Heart left ventricle (tissue), 16 donors: Measurements from ENCODE around the gene C5. TPM values are rescaled to one million over a fixed set of nuclear protein-coding genes. Genes with fewer than 3 reads are reported as not detected.

Source experiments
- ATAC-seq, 4 donors: fragments of 200-7000 bp; cut with Tn5 transposase; one replicate each; pipeline ENCODE4 v1.9.1; 2020 to 2022; ENCODE audit warnings: moderate library complexity in 4 of 4, mild to moderate bottlenecking in 3 of 4, moderate number of reproducible peaks in 1 of 4
- DNase-seq, 5 donors: peaks; one replicate each; pipeline ENCODE4 v3.0.0-alpha.2; 2020
- H3K27ac ChIP-seq, 12 donors: fragments of 200-600 bp; sonication (generic) in 4 of 12; one replicate each; pipeline versions ENCODE4 v1.5.0 to v1.8.0; 2016 to 2022; ENCODE audit warnings: mild to moderate bottlenecking in 2 of 12
- H3K27me3 ChIP-seq, 9 donors: fragments of 200-600 bp; sonication (generic) in 2 of 9; one replicate each; pipeline versions ENCODE4 v1.5.1 to v1.8.0; 2016 to 2022; ENCODE audit warnings: mild to moderate bottlenecking in 3 of 9
- H3K36me3 ChIP-seq, 9 donors: fragments of 200-600 bp; sonication (generic) in 2 of 9; one replicate each; pipeline versions ENCODE4 v1.5.0 to v1.8.0; 2018 to 2022; ENCODE audit warnings: mild to moderate bottlenecking in 2 of 9
- H3K4me1 ChIP-seq, 12 donors: fragments of 200-600 bp; sonication (generic) in 4 of 12; one replicate each; pipeline versions ENCODE4 v1.5.0 to v1.8.0; 2016 to 2022; ENCODE audit warnings: mild to moderate bottlenecking in 3 of 12
- H3K4me3 ChIP-seq, 12 donors: fragments of 200-600 bp; sonication (generic) in 4 of 12; one replicate each; pipeline versions ENCODE4 v1.5.0 to v1.8.0; 2017 to 2022; ENCODE audit warnings: mild to moderate bottlenecking in 9 of 12, moderate library complexity in 4 of 12
- H3K9me3 ChIP-seq, 12 donors: fragments of 200-600 bp; sonication (generic) in 4 of 12; one replicate each; pipeline versions ENCODE4 v1.5.0 to v1.8.0; 2016 to 2022; ENCODE audit warnings: mild to moderate bottlenecking in 1 of 12
- POLR2A ChIP-seq, 2 donors: fragments of 450-650 bp; IDR thresholded peaks; one replicate each; pipeline ENCODE4 v1.6.1; 2017; ENCODE audit warnings: antibody characterized with exemption in 2 of 2, mild to moderate bottlenecking in 2 of 2, moderate library complexity in 2 of 2
- WGBS, 4 donors: extraction: QIAGEN DNeasy Blood & Tissue Kit in 2 of 4; methylation state at CpG; one replicate each; pipeline versions ENCODE4 v1.1.5 to v1.1.7; 2013 to 2018; 5-methylcytosine and 5-hydroxymethylcytosine counted together
- intact Hi-C, 10 donors: fragments of 100-400 bp; cut with DNase I; formaldehyde crosslinking; loops; one replicate each; pipeline versions ENCODE4 v1.11.1 to v1.14.2; 2022
- polyA plus RNA-seq, 2 donors: library from polyadenylated mRNA; stranded (reverse); fragments of 200-250 nt; gene quantifications; one replicate each; pipeline ENCODE4 v1.2.3, GENCODE V29; 2013
- total RNA-seq, 9 donors: library from RNA; depleted of rRNA in 2 of 9; stranded (reverse); fragments of >200 nt in 2 of 9; fragmentation: NEBNext Ultra II Directional in 3 of 9; extraction: Animal tissue kit (Norgen Biotek cat#: 25700) in 3 of 9; gene quantifications; one replicate each; pipeline versions ENCODE4 v1.1.0 to v1.2.4, GENCODE V29; 2016 to 2023
- TF ChIP-seq, protein P1 (sequence below), 12 donors: fragments of 200-600 bp; sonication (generic) in 4 of 12; IDR thresholded peaks; one replicate each; pipeline versions ENCODE4 v1.5.0 to v1.8.0; 2018 to 2022; ENCODE audit warnings: antibody characterized with exemption in 12 of 12, mild to moderate bottlenecking in 5 of 12
- donor health status: ischemic (EF 13 %, LVEDD 7.1; RV severe dilation, severe dysfunction).
- donor health status: healthy with polysubstance abuse.
- donor health status: DM: no; HTN: yes; CAD: no.
- donor health status: DM: no; HTN: no; CAD: no.
- donor health status: ischemic (EF 25% LVEDD 6.9; RV normal size, moderate dysfunction).
- donor health status: ischemic (EF 25% LVEDD 5.7; RV mildly dilated, moderate dysfunction).
- donor health status: healthy.
- donor health status: DM: yes; HTN: yes; CAD: no.
- donor health status: ischemic (EF 35%, LVEDD 5.7; RV mildly dilated, moderate dysfunction).
- donor health status: nonischemic (EF 11% LVEDD 7.7; RV severe dilation, severe dysfunction).
- donor health status: DM: yes; HTN: yes; CAD: no.
- donor health status: PGD.
- donor health status: ischemic (EF 29% LVEDD 5.4; RV normal size, mild dysfunction).
- donor health status: nonischemic (EF 23%, LVEDD 6.1; RV moderate dilation, normal function).

C5 gene
- total and polyA plus RNA-seq, 11 donors, result 0.32 to 1.8 (median 0.54) TPM

DNA sequence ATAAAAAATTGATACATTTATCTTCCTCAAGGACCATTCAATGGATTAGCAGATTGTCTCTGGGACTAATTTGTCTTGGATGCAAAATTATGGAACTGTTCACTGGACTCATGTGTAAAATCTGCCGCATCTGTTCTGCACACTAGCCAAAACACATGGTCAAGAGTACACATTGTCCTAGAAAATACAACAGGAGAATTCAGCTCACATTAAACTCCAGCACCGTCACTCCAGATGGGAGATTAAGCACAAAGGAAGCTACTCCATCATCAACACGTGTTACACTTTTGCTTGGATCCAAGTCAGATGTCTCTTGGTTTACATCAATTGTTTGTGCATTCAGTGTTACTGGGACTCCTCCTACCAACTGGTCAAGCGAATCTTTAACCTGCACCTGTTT lies 28.8 kb downstream of the C5 start:
- intact Hi-C loops, result no loop called here
- H3K4me3 ChIP-seq, result no peak overlapping the region
- no peak for TF ChIP-seq POLR2A (IDR thresholded peaks at IDR 0.05)
- TF ChIP-seq, protein P1, sequence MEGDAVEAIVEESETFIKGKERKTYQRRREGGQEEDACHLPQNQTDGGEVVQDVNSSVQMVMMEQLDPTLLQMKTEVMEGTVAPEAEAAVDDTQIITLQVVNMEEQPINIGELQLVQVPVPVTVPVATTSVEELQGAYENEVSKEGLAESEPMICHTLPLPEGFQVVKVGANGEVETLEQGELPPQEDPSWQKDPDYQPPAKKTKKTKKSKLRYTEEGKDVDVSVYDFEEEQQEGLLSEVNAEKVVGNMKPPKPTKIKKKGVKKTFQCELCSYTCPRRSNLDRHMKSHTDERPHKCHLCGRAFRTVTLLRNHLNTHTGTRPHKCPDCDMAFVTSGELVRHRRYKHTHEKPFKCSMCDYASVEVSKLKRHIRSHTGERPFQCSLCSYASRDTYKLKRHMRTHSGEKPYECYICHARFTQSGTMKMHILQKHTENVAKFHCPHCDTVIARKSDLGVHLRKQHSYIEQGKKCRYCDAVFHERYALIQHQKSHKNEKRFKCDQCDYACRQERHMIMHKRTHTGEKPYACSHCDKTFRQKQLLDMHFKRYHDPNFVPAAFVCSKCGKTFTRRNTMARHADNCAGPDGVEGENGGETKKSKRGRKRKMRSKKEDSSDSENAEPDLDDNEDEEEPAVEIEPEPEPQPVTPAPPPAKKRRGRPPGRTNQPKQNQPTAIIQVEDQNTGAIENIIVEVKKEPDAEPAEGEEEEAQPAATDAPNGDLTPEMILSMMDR (IDR thresholded peaks at IDR 0.05), result no peak
- no peaks in the 10 kb centered on the region for H3K4me1 ChIP-seq
- WGBS, 4 donors, result 72 to 79% (median 77%) methylated on average over 4 of the region's 4 CpGs
- ATAC-seq, result peak; percentile 33 to 69 (median 57)
- no peaks in the 10 kb centered on the region for H3K9me3 ChIP-seq
- H3K27me3 ChIP-seq, result no peaks in the 10 kb centered on the region
- no peak for DNase-seq
- H3K36me3 ChIP-seq, result no peaks in the 10 kb centered on the region
- H3K27ac ChIP-seq, result no peak overlapping the region

DNA sequence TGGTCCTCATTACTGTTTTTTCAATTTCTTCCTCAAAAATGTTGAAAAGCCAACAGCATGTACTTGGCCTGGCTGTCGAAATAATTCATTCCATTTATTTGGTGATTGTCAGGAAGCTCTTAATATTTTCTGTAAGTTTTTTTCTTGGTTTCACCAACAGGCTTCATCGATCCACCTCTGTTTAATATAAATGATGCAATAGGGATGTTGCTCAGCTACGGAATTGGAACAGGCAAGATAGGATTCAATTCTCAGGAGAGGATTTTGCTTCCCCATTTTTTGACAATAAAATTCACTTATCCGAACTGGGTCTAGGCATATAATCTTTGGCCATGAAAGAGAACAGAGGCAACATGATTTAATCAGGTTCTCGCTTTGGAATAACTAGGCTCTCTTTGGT lies 30.8 kb downstream of the C5 start:
- TF ChIP-seq, protein P1 (IDR thresholded peaks at IDR 0.05), result no peak
- no peak for TF ChIP-seq POLR2A (IDR thresholded peaks at IDR 0.05)
- Histone ChIP-seq H3K27me3 (no peaks in the 10 kb centered on the region), H3K4me1 (no peaks in the 10 kb centered on the region), H3K9me3 (no peaks in the 10 kb centered on the region), H3K36me3 (peaks cover 0 to 5% (median 0%) of the 10 kb centered on the region in 9 donors), H3K27ac (no peak overlapping the region), H3K4me3 (no peak overlapping the region)
- DNase-seq, result no peak
- 70 to 76% (median 72%) methylated on average over 5 of the region's 5 CpGs for WGBS, 4 donors
- ATAC-seq, result no peak
- intact Hi-C loops, result no loop called here

DNA sequence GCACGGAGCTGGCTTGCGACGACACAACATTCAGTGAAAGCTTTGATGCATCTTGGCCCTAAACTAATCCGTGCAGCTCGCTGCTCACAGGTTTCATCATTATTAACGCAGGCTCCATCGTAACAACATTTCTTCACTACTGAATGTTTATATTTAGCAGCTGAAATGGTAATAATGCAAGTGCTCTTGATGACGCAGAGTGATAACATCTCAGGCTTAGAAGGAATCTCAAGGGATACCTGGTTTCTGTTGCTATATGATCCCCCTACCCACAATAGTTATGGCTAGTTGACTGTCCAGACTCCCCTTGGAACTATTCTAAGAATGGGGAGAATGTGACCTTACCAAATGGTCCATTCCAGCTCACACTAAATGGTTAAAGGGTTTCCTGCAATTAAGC lies 36.2 kb downstream of the C5 start:
- no peak for ATAC-seq
- intact Hi-C loops, result no loop called here
- H3K36me3 ChIP-seq, result peaks cover 0 to 5% (median 0%) of the 10 kb centered on the region in 9 donors
- TF ChIP-seq POLR2A (IDR thresholded peaks at IDR 0.05), result no peak
- TF ChIP-seq, protein P1 (IDR thresholded peaks at IDR 0.05), result no peak
- no peaks in the 10 kb centered on the region for H3K4me1 ChIP-seq
- no peak overlapping the region for H3K4me3 ChIP-seq
- WGBS, 4 donors, result 87 to 94% (median 88%) methylated on average over 8 of the region's 8 CpGs
- H3K27ac ChIP-seq, result no peak overlapping the region
- no peaks in the 10 kb centered on the region for H3K27me3 ChIP-seq
- DNase-seq, result no peak
- H3K9me3 ChIP-seq, result no peaks in the 10 kb centered on the region

DNA sequence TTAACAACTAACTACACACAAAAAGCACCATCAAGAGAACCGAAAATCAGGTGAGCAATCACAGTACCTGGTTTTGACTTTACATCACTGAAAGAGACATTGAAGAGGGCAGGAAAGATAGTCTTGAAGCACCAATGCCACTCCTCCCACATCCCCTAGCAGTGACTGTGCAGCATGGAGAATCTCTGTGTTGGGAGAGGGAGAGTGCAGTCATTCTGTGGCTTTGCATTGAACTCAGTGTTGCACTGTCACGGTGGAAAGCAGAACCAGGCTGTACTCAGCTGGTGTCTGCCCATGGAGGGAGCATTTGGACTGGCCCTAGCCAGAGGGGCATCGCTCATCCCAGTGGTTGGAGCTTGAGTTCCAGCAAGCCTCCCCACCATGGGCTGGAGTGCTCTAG lies 40.4 kb downstream of the C5 start:
- no peak for ATAC-seq
- no peak overlapping the region for H3K4me3 ChIP-seq
- WGBS, 4 donors, result 78 to 89% (median 84%) methylated on average over 3 of the region's 3 CpGs
- DNase-seq, result no peak
- H3K27me3 ChIP-seq, result no peaks in the 10 kb centered on the region
- H3K27ac ChIP-seq, result no peak overlapping the region
- TF ChIP-seq POLR2A (IDR thresholded peaks at IDR 0.05), result no peak
- TF ChIP-seq, protein P1 (IDR thresholded peaks at IDR 0.05), result no peak
- H3K4me1 ChIP-seq, result no peaks in the 10 kb centered on the region
- H3K36me3 ChIP-seq, result peaks cover 0 to 15% (median 0%) of the 10 kb centered on the region in 9 donors
- intact Hi-C loops, result no loop called here
- H3K9me3 ChIP-seq, result no peaks in the 10 kb centered on the region
